Body of pancreas (tissue), 4 donors: ENCODE measurements around the gene NAA40. TPM values are rescaled to one million over a fixed set of nuclear protein-coding genes. Genes with fewer than 3 reads are reported as not detected.

ENCODE experiments used
- ATAC-seq: fragments of 150-250 bp; one replicate; pipeline ENCODE4 v1.9.1; 2016
- DNase-seq, 4 donors: peaks; one replicate each; pipeline ENCODE4 v3.0.0-alpha.2; 2019
- H3K27ac ChIP-seq, 4 donors: fragments of 200-600 bp; sonication (generic); 1 replicate in 3 of 4; 2 replicates in 1 of 4; pipeline versions ENCODE4 v1.5.1 to v1.6.1; 2016 to 2019; ENCODE audit warnings: mild to moderate bottlenecking in 1 of 4, mixed read lengths in 1 of 4, moderate library complexity in 1 of 4
- H3K27me3 ChIP-seq, 2 donors: fragments of 200-600 bp; sonication (generic); one replicate each; pipeline ENCODE4 v1.6.0; 2016; ENCODE audit warnings: mild to moderate bottlenecking in 1 of 2
- H3K36me3 ChIP-seq, 2 donors: fragments of 200-600 bp; sonication (generic); replicated peaks in 1 of 2; 2 replicates each; pipeline ENCODE4 v1.5.1; 2016; ENCODE audit warnings: low read depth in 2 of 2; ENCODE audit not compliant: insufficient read depth in 1 of 2
- H3K4me1 ChIP-seq: fragments of 200-600 bp; sonication (generic); one replicate; pipeline ENCODE4 v1.6.0; 2016
- H3K4me3 ChIP-seq, 2 donors: fragments of 200-600 bp; sonication (generic); 1 replicate in 1 of 2; 2 replicates in 1 of 2; pipeline ENCODE4 v1.5.1; 2016 to 2019
- H3K9me3 ChIP-seq, 3 donors: fragments of 200-600 bp; sonication (generic); 1 replicate in 2 of 3; 2 replicates in 1 of 3; pipeline ENCODE4 v1.5.1; 2016
- CTCF ChIP-seq, 7 experiments: fragments of 450-650 bp in 4 of 7; fragments of 200-600 bp in 3 of 7; sonication (generic) in 3 of 7; IDR thresholded peaks; one replicate each; pipeline ENCODE4 v1.5.1; 2016 to 2019; ENCODE audit warnings: antibody characterized with exemption in 7 of 7
- POLR2A ChIP-seq, 3 donors: fragments of 450-650 bp; IDR thresholded peaks; one replicate each; pipeline ENCODE4 v1.6.1; 2016; ENCODE audit warnings: antibody characterized with exemption in 3 of 3, mild to moderate bottlenecking in 2 of 3
- whole genome bisulfite sequencing, 2 donors: methylation state at CpG; one replicate each; pipeline ENCODE4 v1.1.5; 2017; 5-methylcytosine and 5-hydroxymethylcytosine counted together
- intact Hi-C: fragments of 100-400 bp; cut with DNase I; formaldehyde crosslinking; loops from one replicate; pipeline ENCODE4 v1.15.1; 2023
- total RNA-seq, 2 donors: library from RNA; depleted of rRNA; stranded (reverse); fragments of >200 nt; gene quantifications; one replicate each; pipeline ENCODE4 v1.1.0, GENCODE V29; 2016

NAA40 gene
- total RNA-seq = 10 to 100 TPM; 14.3 to 21.8 TPM

GRCh38 chr11:63938479-63939396 is at the start of gene NAA40:
Gene NAA40, plus strand, starts transcription at chr11:63939002. Its CDS starts 95 bp downstream, at chr11:63939097.
- peak in 1 of 3 donors; percentile 23 for TF ChIP-seq POLR2A (IDR thresholded peaks at IDR 0.05)
- TF ChIP-seq CTCF (IDR thresholded peaks at IDR 0.05) = peak in 3 of 7 experiments; percentile 7 to 32 (median 13)
- Histone ChIP-seq H3K9me3 (no peaks in the 10 kb centered on the region), H3K4me1 (peaks cover 17% of the 10 kb centered on the region), H3K36me3 (no peaks in the 10 kb centered on the region), H3K27ac (peak within 1 kb of the TSS; percentile 50 to 87 (median 68)), H3K4me3 (peak within 1 kb of the TSS; percentile 26 to 57), H3K27me3 (no peaks in the 10 kb centered on the region)
- intact Hi-C loops = no loop called here
- DNase-seq (peak; percentile 96 to 98 (median 97)), ATAC-seq (peak; percentile 96)
- 0% methylated on average over 22 to 73 of the region's 92 CpGs for WGBS, 2 donors

- TF ChIP-seq POLR2A (IDR thresholded peaks at IDR 0.05) (no peak), CTCF (IDR thresholded peaks at IDR 0.05) (no peak)
- intact Hi-C loops = no loop called here
- peaks cover 62% of the 10 kb centered on the region for H3K4me1 ChIP-seq
- 39 to 51% methylated on average over 5 to 6 of the region's 6 CpGs for WGBS, 2 donors
- H3K4me3 ChIP-seq = no peak overlapping the region
- H3K36me3 ChIP-seq = peaks cover 0 to 2% of the 10 kb centered on the region in 2 donors
- peak in 2 of 4 donors; percentile 28 to 43 for DNase-seq
- no peaks in the 10 kb centered on the region for H3K9me3 ChIP-seq
- H3K27me3 ChIP-seq = no peaks in the 10 kb centered on the region
- peak overlapping the region; percentile 89 to 98 (median 92) for H3K27ac ChIP-seq
- no peak for ATAC-seq
Measured at GRCh38 chr11:63889344-63889743, 49.5 kb upstream of the NAA40 start.

- Histone ChIP-seq H3K4me3 (no peak overlapping the region), H3K27me3 (no peaks in the 10 kb centered on the region), H3K9me3 (no peaks in the 10 kb centered on the region), H3K4me1 (peaks cover 56% of the 10 kb centered on the region), H3K36me3 (peaks cover 0 to 2% of the 10 kb centered on the region in 2 donors), H3K27ac (peak overlapping the region in 3 of 4 donors; percentile 49 to 93 (median 90))
- 63 to 65% methylated on average over 7 of the region's 7 CpGs for WGBS, 2 donors
- TF ChIP-seq CTCF (IDR thresholded peaks at IDR 0.05) (no peak), POLR2A (IDR thresholded peaks at IDR 0.05) (no peak)
- intact Hi-C loops = no loop called here
- no peak for DNase-seq
- ATAC-seq = no peak
Measured at GRCh38 chr11:63890368-63890767, 48.4 kb upstream of the NAA40 start.

GRCh38 chr11:63892228-63892627 is 46.6 kb upstream of the NAA40 start:
- Histone ChIP-seq H3K27me3 (no peaks in the 10 kb centered on the region), H3K27ac (no peak overlapping the region), H3K4me1 (peaks cover 60% of the 10 kb centered on the region), H3K9me3 (no peaks in the 10 kb centered on the region), H3K36me3 (peaks cover 0 to 2% of the 10 kb centered on the region in 2 donors), H3K4me3 (no peak overlapping the region)
- WGBS, 2 donors = 39 to 51% methylated on average over 3 of the region's 3 CpGs
- intact Hi-C loops = no loop called here
- TF ChIP-seq CTCF (IDR thresholded peaks at IDR 0.05) = no peak
- no peak for TF ChIP-seq POLR2A (IDR thresholded peaks at IDR 0.05)
- ATAC-seq (no peak), DNase-seq (no peak)
